Stimulated activated CD4-positive, alpha-beta T cell treated with anti-CD3 and anti-CD28 coated beads, Interleukin-1b, Interleukin-23, amount 100 ng/mL, for 48 hours (primary cell): ENCODE measurements around the gene SOWAHA.
"Not testable (repeated sequence)": the region's sequence is repeated elsewhere in the genome, so short reads cannot be mapped to it uniquely, and the experiment has no call there.

Source experiments
- DNase-seq: peaks from one replicate; pipeline ENCODE4 v3.0.0-alpha.2; 2020

Gene SOWAHA

GRCh38 chr5:132778129-132778528 lies 35.0 kb upstream of the SOWAHA start:
- DNase-seq: no peak

- DNase-seq: no peak
Measured at GRCh38 chr5:132778856-132779255, 34.2 kb upstream of the SOWAHA start.

- DNase-seq: no peak
Measured at GRCh38 chr5:132779961-132780360, 33.1 kb upstream of the SOWAHA start.

GRCh38 chr5:132780577-132780976 lies 32.5 kb upstream of the SOWAHA start:
- no peak for DNase-seq

- no peak for DNase-seq
Measured at GRCh38 chr5:132781029-132781428, 32.1 kb upstream of the SOWAHA start.

- no peak for DNase-seq
Measured at GRCh38 chr5:132782101-132782500, 31.0 kb upstream of the SOWAHA start.

GRCh38 chr5:132785365-132785764 lies 27.7 kb upstream of the SOWAHA start:
- no peak for DNase-seq

GRCh38 chr5:132785864-132786263 lies 27.2 kb upstream of the SOWAHA start:
- no peak for DNase-seq

- no peak for DNase-seq
Measured at GRCh38 chr5:132787076-132787475, 26.0 kb upstream of the SOWAHA start.

- no peak for DNase-seq
Measured at GRCh38 chr5:132788508-132788907, 24.6 kb upstream of the SOWAHA start.

- no peak for DNase-seq
Measured at GRCh38 chr5:132788990-132789886, 23.9 kb upstream of the SOWAHA start.

GRCh38 chr5:132790201-132790865 lies 22.8 kb upstream of the SOWAHA start:
- no peak for DNase-seq

GRCh38 chr5:132791026-132791425 lies 22.1 kb upstream of the SOWAHA start:
- no peak for DNase-seq

- DNase-seq: no peak
Measured at GRCh38 chr5:132797651-132798050, 15.5 kb upstream of the SOWAHA start.

GRCh38 chr5:132799392-132799791 lies 13.7 kb upstream of the SOWAHA start:
- DNase-seq: no peak

GRCh38 chr5:132800545-132800944 lies 12.6 kb upstream of the SOWAHA start:
- DNase-seq: no peak

- DNase-seq: no peak
Measured at GRCh38 chr5:132802044-132802684, 10.9 kb upstream of the SOWAHA start.

GRCh38 chr5:132802685-132803066 lies 10.4 kb upstream of the SOWAHA start:
- not testable (repeated sequence) for DNase-seq

- DNase-seq: not testable (repeated sequence)
Measured at GRCh38 chr5:132804219-132804618, 8.9 kb upstream of the SOWAHA start.

- DNase-seq: not testable (repeated sequence)
Measured at GRCh38 chr5:132805872-132806271, 7.2 kb upstream of the SOWAHA start.

- DNase-seq: not testable (repeated sequence)
Measured at GRCh38 chr5:132806804-132807162, 6.3 kb upstream of the SOWAHA start.

- no peak for DNase-seq
Measured at GRCh38 chr5:132807163-132807838, 5.8 kb upstream of the SOWAHA start.

- DNase-seq: no peak
Measured at GRCh38 chr5:132808448-132808847, 4.7 kb upstream of the SOWAHA start.
